G401 (cell line): Measurements from ENCODE around the gene S100A4. TPM values are rescaled to one million over a fixed set of nuclear protein-coding genes. Genes with fewer than 3 reads are reported as not detected.
"Not testable (repeated sequence)": the region's sequence is repeated elsewhere in the genome, so short reads cannot be mapped to it uniquely, and the experiment has no call there.

Experiments used
- DNase-seq: peaks from one replicate; pipeline ENCODE4 v3.0.0-alpha.2; 2015; ENCODE audit warnings: low spot score
- in situ Hi-C: cut with HindIII; loops from 2 replicates; pipeline ENCODE4 v1.10.0; 2016; ENCODE audit warnings: low sequenced_read_pairs, mixed read lengths
- total RNA-seq: library from RNA; depleted of rRNA; stranded (reverse); fragments of >200 nt; shearing (Covaris generic); gene quantifications from 2 replicates; pipeline ENCODE4 v1.2.3, GENCODE V29; 2014

The S100A4 gene
- total RNA-seq, 1 experiment from 2014 or later: 452 TPM

GRCh38 chr1:153537376-153537730 is 8.3 kb downstream of the S100A4 start:
- DNase-seq: no peak
- in situ Hi-C loops: no loop called here

- in situ Hi-C loops: no loop called here
- DNase-seq: no peak
Measured at GRCh38 chr1:153536671-153537375, 8.8 kb downstream of the S100A4 start.

- in situ Hi-C loops: no loop called here
- peak; percentile 79 for DNase-seq
Measured at GRCh38 chr1:153536012-153536670, 9.5 kb downstream of the S100A4 start.

GRCh38 chr1:153535242-153536011 is 10.2 kb downstream of the S100A4 start, which contains the start of gene S100A6:
S100A6 (minus strand) TSS chr1:153535991; CDS start chr1:153535339, 652 bp downstream.
- in situ Hi-C loops: no loop called here
- DNase-seq: peak; percentile 85

- in situ Hi-C loops: no loop called here
- DNase-seq: no peak
Measured at GRCh38 chr1:153534925-153535241, 10.7 kb downstream of the S100A4 start.

- DNase-seq: peak; percentile 30
- in situ Hi-C loops: no loop called here
Measured at GRCh38 chr1:153534226-153534924, 11.2 kb downstream of the S100A4 start.

GRCh38 chr1:153533689-153534201 is 11.9 kb downstream of the S100A4 start:
- in situ Hi-C loops: no loop called here
- peak; percentile 43 for DNase-seq

GRCh38 chr1:153532769-153533599 is 12.6 kb downstream of the S100A4 start:
- in situ Hi-C loops: no loop called here
- peak; percentile 93 for DNase-seq

GRCh38 chr1:153532181-153532580 is 13.4 kb downstream of the S100A4 start:
- in situ Hi-C loops: no loop called here
- no peak for DNase-seq

- in situ Hi-C loops: no loop called here
- no peak for DNase-seq
Measured at GRCh38 chr1:153531638-153532037, 14.0 kb downstream of the S100A4 start.

GRCh38 chr1:153527683-153528040 is 17.9 kb downstream of the S100A4 start:
- in situ Hi-C loops: no loop called here
- DNase-seq: peak; percentile 53

- DNase-seq: no peak
- in situ Hi-C loops: no loop called here
Measured at GRCh38 chr1:153527023-153527682, 18.5 kb downstream of the S100A4 start.

- in situ Hi-C loops: no loop called here
- peak; percentile 60 for DNase-seq
Measured at GRCh38 chr1:153526132-153526543, 19.5 kb downstream of the S100A4 start.

GRCh38 chr1:153525088-153525728 is 20.4 kb downstream of the S100A4 start:
- in situ Hi-C loops: no loop called here
- peak; percentile 92 for DNase-seq

GRCh38 chr1:153522353-153523048 is 23.1 kb downstream of the S100A4 start:
- in situ Hi-C loops, DNase-seq: not testable (repeated sequence)

- in situ Hi-C loops, DNase-seq: not testable (repeated sequence)
Measured at GRCh38 chr1:153521808-153522207, 23.8 kb downstream of the S100A4 start.

GRCh38 chr1:153520818-153521476 is 24.7 kb downstream of the S100A4 start:
- in situ Hi-C loops: no loop called here
- DNase-seq: no peak
